HepG2 (cell line): ENCODE data around the gene ITPRIPL1. TPM values are rescaled to one million over a fixed set of nuclear protein-coding genes. Genes with fewer than 3 reads are reported as not detected.

Source experiments
- ELF1 ChIP-seq: sonication (generic); formaldehyde crosslinking; IDR thresholded peaks from 2 replicates; pipeline ENCODE4 v1.4.0; 2020; ENCODE audit warnings: missing genetic modification reagents
- MATR3 ChIP-seq: sonication (generic); formaldehyde crosslinking; IDR thresholded peaks from 2 replicates; pipeline ENCODE4 v1.4.0; 2020; ENCODE audit warnings: missing genetic modification reagents
- NFE2 ChIP-seq: sonication (generic); formaldehyde crosslinking; IDR thresholded peaks from 2 replicates; pipeline ENCODE4 v1.4.0; 2020; ENCODE audit warnings: missing genetic modification reagents
- PRDM4 ChIP-seq: sonication (generic); formaldehyde crosslinking; IDR thresholded peaks from 2 replicates; pipeline ENCODE4 v1.9.0; 2021; ENCODE audit warnings: missing genetic modification reagents, borderline replicate concordance
- SIN3A ChIP-seq: IDR thresholded peaks from 2 replicates; pipeline ENCODE4 v1.6.1; 2011; ENCODE audit warnings: low read depth, mild to moderate bottlenecking, control low read depth, low read length, borderline replicate concordance
- ZBTB43 ChIP-seq: sonication (generic); formaldehyde crosslinking; conservative IDR thresholded peaks from 2 replicates; pipeline ENCODE4 v1.4.0; 2020; ENCODE audit warnings: missing genetic modification reagents
- ZNF225 ChIP-seq: sonication (generic); formaldehyde crosslinking; IDR thresholded peaks from 2 replicates; pipeline ENCODE4 v1.4.0; 2020; ENCODE audit warnings: mild to moderate bottlenecking, missing genetic modification reagents
- ZNF598 ChIP-seq: sonication (generic); formaldehyde crosslinking; IDR thresholded peaks from 2 replicates; pipeline ENCODE4 v1.5.1; 2020; ENCODE audit warnings: mild to moderate bottlenecking, missing genetic modification reagents, borderline replicate concordance
- polyA plus RNA-seq, 8 experiments: library from polyadenylated mRNA; depleted of rRNA in 3 of 8; stranded (reverse) in 7 of 8; unstranded in 1 of 8; fragments of >200 nt; fragmentation: Illumina TruSeq in 4 of 8; extraction: Trizol in 4 of 8; gene quantifications; 2 replicates each; pipeline versions ENCODE4 v1.2.1 to v1.2.3, GENCODE V29; 2011 to 2016; ENCODE audit warnings: low read depth in 4 of 8, missing spikeins in 1 of 8, mixed read lengths in 1 of 8; ENCODE audit not compliant: insufficient read depth in 1 of 8
- total RNA-seq, 5 experiments: library from RNA; depleted of rRNA; stranded (reverse); fragments of >200 nt; fragmentation: Illumina TruSeq; extraction: Trizol; gene quantifications; 2 replicates each; pipeline ENCODE4 v1.2.3, GENCODE V29; 2016; ENCODE audit warnings: low read depth in 1 of 5
- TF ChIP-seq, protein P1 (sequence below): sonication (generic); formaldehyde crosslinking; IDR thresholded peaks from 2 replicates; pipeline ENCODE4 v1.5.1; 2020; ENCODE audit warnings: mild to moderate bottlenecking, missing genetic modification reagents
- TF ChIP-seq, protein P2 (sequence below): IDR thresholded peaks from 2 replicates; pipeline ENCODE4 v1.6.1; 2016; ENCODE audit warnings: low read depth, borderline replicate concordance
- TF ChIP-seq, protein P3 (sequence below): sonication (generic); IDR thresholded peaks from 2 replicates; pipeline ENCODE4 v1.6.1; 2016; ENCODE audit warnings: low read depth, borderline replicate concordance
- TF ChIP-seq, protein P4 (sequence below): sonication (generic); formaldehyde crosslinking; IDR thresholded peaks from 2 replicates; pipeline ENCODE4 v1.4.0; 2020; ENCODE audit warnings: mild to moderate bottlenecking, missing genetic modification reagents
- TF ChIP-seq, protein P5 (sequence below), 2 experiments: sonication (generic) in 1 of 2; formaldehyde crosslinking in 1 of 2; IDR thresholded peaks; 2 replicates each; pipeline versions ENCODE4 v1.4.0 to v1.6.1; 2016 to 2020; ENCODE audit warnings: borderline replicate concordance in 1 of 2, low read depth in 1 of 2, mild to moderate bottlenecking in 1 of 2, missing genetic modification reagents in 1 of 2

Gene ITPRIPL1
- total and polyA plus RNA-seq, 2 of the 13 experiments (the other 11 are each of a cell fraction or from before 2014, with no cell fraction given), result 4.3 to 11.7 TPM

- TF ChIP-seq, protein P1, sequence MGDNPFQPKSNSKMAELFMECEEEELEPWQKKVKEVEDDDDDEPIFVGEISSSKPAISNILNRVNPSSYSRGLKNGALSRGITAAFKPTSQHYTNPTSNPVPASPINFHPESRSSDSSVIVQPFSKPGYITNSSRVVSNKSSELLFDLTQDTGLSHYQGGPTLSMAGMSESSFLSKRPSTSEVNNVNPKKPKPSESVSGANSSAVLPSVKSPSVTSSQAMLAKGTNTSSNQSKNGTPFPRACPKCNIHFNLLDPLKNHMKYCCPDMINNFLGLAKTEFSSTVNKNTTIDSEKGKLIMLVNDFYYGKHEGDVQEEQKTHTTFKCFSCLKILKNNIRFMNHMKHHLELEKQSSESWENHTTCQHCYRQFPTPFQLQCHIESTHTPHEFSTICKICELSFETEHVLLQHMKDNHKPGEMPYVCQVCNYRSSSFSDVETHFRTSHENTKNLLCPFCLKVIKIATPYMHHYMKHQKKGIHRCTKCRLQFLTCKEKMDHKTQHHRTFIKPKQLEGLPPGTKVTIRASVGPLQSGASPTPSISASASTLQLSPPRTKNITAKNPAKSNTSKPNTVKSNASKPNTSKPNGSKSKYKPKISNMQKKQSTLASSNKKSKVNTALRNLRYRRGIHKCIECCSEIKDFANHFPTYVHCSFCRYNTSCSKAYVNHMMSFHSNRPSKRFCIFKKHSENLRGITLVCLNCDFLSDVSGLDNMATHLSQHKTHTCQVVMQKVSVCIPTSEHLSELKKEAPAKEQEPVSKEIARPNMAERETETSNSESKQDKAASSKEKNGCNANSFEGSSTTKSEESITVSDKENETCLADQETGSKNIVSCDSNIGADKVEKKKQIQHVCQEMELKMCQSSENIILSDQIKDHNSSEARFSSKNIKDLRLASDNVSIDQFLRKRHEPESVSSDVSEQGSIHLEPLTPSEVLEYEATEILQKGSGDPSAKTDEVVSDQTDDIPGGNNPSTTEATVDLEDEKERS, result no peak
- TF ChIP-seq PRDM4, result no peak
- TF ChIP-seq, protein P2, sequence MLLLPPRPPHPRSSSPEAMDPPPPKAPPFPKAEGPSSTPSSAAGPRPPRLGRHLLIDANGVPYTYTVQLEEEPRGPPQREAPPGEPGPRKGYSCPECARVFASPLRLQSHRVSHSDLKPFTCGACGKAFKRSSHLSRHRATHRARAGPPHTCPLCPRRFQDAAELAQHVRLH, result no peak
- peak; percentile 30; the same call in 1 of the 2 replicates for TF ChIP-seq ZNF598 (CRISPR knock-in tag)
- 0 out of 2 replicates have a peak, but pooled peaks have one; percentile 32 for TF ChIP-seq ZBTB43 (CRISPR knock-in tag)
- TF ChIP-seq ZNF225 (CRISPR knock-in tag), result 0 out of 2 replicates have a peak, but pooled peaks have one; percentile 19
- no peak for TF ChIP-seq SIN3A
- TF ChIP-seq, protein P3, sequence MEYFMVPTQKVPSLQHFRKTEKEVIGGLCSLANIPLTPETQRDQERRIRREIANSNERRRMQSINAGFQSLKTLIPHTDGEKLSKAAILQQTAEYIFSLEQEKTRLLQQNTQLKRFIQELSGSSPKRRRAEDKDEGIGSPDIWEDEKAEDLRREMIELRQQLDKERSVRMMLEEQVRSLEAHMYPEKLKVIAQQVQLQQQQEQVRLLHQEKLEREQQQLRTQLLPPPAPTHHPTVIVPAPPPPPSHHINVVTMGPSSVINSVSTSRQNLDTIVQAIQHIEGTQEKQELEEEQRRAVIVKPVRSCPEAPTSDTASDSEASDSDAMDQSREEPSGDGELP, result peak; percentile 7; the same call in 1 of the 2 replicates
- TF ChIP-seq, protein P4, sequence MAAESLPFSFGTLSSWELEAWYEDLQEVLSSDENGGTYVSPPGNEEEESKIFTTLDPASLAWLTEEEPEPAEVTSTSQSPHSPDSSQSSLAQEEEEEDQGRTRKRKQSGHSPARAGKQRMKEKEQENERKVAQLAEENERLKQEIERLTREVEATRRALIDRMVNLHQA (CRISPR knock-in tag), result no peak
- no peak for TF ChIP-seq NFE2 (CRISPR knock-in tag)
- no peak for TF ChIP-seq MATR3 (CRISPR knock-in tag)
- TF ChIP-seq ELF1, result no peak; the same call in 1 of the 2 replicates
- TF ChIP-seq, protein P5, sequence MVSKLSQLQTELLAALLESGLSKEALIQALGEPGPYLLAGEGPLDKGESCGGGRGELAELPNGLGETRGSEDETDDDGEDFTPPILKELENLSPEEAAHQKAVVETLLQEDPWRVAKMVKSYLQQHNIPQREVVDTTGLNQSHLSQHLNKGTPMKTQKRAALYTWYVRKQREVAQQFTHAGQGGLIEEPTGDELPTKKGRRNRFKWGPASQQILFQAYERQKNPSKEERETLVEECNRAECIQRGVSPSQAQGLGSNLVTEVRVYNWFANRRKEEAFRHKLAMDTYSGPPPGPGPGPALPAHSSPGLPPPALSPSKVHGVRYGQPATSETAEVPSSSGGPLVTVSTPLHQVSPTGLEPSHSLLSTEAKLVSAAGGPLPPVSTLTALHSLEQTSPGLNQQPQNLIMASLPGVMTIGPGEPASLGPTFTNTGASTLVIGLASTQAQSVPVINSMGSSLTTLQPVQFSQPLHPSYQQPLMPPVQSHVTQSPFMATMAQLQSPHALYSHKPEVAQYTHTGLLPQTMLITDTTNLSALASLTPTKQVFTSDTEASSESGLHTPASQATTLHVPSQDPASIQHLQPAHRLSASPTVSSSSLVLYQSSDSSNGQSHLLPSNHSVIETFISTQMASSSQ (IDR thresholded peaks at IDR 0.05; ENCODE audit: low read depth), result no peak
- TF ChIP-seq, protein P5 (CRISPR knock-in tag; IDR thresholded peaks at IDR 0.05; ENCODE audit: borderline replicate concordance), result no peak
These were observed at the start of gene ITPRIPL1 (continued) for GRCh38 chr2:96325041-96325883.
